NCI-H446 treated with DMSO at 0.1 percent for 48 hours (cell line): ENCODE data around the gene IL20RB.
"Not testable (repeated sequence)": the region's sequence is repeated elsewhere in the genome, so short reads cannot be mapped to it uniquely, and the experiment has no call there.

Experiments
- DNase-seq: peaks from one replicate; lab custom pipeline; 2025; lab: John Stamatoyannopoulos, UW

IL20RB gene

GRCh38 chr3:136946978-136947377 lies 10.8 kb upstream of the IL20RB start:
- no peak for DNase-seq

- DNase-seq: no peak
Measured at GRCh38 chr3:136947477-136947876, 10.3 kb upstream of the IL20RB start.

- no peak for DNase-seq
Measured at GRCh38 chr3:136949146-136949545, 8.6 kb upstream of the IL20RB start.

- no peak for DNase-seq
Measured at GRCh38 chr3:136949708-136950107, 8.1 kb upstream of the IL20RB start.

- DNase-seq: no peak
Measured at GRCh38 chr3:136950623-136951022, 7.2 kb upstream of the IL20RB start.

- no peak for DNase-seq
Measured at GRCh38 chr3:136952292-136952691, 5.5 kb upstream of the IL20RB start.

- DNase-seq: no peak
Measured at GRCh38 chr3:136954251-136954650, 3.5 kb upstream of the IL20RB start.

- DNase-seq: no peak
Measured at GRCh38 chr3:136954980-136955780, 2.6 kb upstream of the IL20RB start.

- no peak for DNase-seq
Measured at GRCh38 chr3:136955813-136956212, 2.0 kb upstream of the IL20RB start.

GRCh38 chr3:136956971-136957370 lies 812 bp upstream of the IL20RB start:
- DNase-seq: no peak

GRCh38 chr3:136958939-136959338 lies 1.2 kb downstream of the IL20RB start:
- DNase-seq: no peak

GRCh38 chr3:136959599-136959998 lies 1.8 kb downstream of the IL20RB start:
- DNase-seq: no peak

- no peak for DNase-seq
Measured at GRCh38 chr3:136960838-136961836, 3.4 kb downstream of the IL20RB start.

- no peak for DNase-seq
Measured at GRCh38 chr3:136962927-136963326, 5.1 kb downstream of the IL20RB start.

GRCh38 chr3:136969539-136969938 lies 11.8 kb downstream of the IL20RB start:
- not testable (repeated sequence) for DNase-seq

- no peak for DNase-seq
Measured at GRCh38 chr3:136973352-136973751, 15.6 kb downstream of the IL20RB start.

- no peak for DNase-seq
Measured at GRCh38 chr3:136974670-136975069, 16.9 kb downstream of the IL20RB start.

- no peak for DNase-seq
Measured at GRCh38 chr3:136979204-136979603, 21.4 kb downstream of the IL20RB start.

- no peak for DNase-seq
Measured at GRCh38 chr3:136979684-136980083, 21.9 kb downstream of the IL20RB start.

- DNase-seq: no peak
Measured at GRCh38 chr3:136982033-136982432, 24.2 kb downstream of the IL20RB start.

GRCh38 chr3:136982520-136983138 lies 24.8 kb downstream of the IL20RB start:
- DNase-seq: no peak

GRCh38 chr3:136984837-136985236 lies 27.1 kb downstream of the IL20RB start:
- DNase-seq: no peak
